GM19467 (cell line): ENCODE measurements around the gene CLEC16A.

ENCODE experiments used
- ATAC-seq: cut with Tn5 transposase; IDR thresholded peaks from one replicate; pipeline ENCODE4 v1.9.1; 2021; ENCODE audit warnings: mild to moderate bottlenecking, moderate library complexity; ENCODE audit not compliant: unreplicated experiment

The CLEC16A gene

DNA sequence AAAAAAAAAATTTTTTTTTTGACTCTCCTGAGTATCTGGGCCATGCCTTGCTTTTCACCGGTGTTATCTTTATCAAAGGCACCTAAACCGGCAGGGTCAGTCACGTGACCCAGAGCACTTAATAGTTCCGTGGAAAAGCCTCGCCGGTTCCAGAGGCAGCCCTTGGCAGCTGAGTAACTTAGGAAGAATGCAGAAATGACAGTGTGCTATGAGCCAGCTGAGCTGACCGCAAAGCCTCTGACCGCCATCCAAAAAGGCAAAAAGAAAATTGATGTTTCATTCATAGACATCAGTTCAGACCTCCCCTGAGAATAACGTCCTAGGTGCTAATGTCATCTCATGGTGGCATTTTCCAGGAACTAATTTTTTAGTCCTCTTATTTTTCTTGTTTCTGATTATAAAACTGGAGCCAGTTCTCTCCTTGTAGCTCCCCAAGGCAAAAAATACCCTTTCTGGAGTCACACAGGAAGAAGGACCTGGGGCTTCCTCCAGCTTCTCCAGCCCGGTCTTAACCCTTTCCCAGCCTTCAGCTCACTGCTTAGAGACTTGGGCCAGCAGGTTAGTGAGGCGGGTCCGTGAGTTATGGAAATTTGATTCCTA lies 189.1 kb downstream of the CLEC16A start:
- no peak for ATAC-seq

DNA sequence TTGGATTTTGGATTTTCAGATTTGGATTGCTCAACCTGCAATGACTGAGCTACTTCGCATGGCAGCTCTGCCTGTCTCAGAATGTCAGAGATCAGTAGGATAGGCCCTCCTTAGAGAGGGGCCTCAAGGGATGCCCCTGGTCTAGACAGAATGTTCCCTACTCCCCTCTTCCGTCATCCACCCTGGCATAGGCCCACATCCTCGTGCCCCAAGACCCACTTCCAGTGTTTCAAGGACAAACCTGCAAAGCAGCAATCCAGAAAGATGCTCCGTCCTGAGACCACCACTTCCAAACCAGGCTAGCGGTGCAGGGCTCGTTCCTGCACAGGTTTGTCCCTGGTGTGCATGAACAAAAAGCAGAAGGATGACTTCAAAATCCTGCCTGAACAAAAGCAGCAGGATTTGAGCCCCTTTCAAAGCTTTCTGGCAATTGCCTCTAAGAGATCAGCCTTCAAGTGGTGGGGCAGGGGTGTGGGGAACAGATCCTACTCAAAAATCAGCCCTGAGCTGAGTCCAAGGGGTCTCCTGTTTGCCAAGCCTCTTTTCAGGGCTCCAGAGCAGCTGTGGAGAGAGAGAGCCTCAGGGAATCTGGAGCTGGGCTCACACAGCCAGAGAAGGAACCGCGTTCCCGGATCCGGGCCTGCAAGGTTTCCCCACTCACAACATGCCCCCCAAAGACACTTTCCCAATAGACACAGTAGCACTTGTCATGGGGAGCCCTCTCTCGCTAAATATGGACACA lies 190.5 kb downstream of the CLEC16A start:
- no peak for ATAC-seq

DNA sequence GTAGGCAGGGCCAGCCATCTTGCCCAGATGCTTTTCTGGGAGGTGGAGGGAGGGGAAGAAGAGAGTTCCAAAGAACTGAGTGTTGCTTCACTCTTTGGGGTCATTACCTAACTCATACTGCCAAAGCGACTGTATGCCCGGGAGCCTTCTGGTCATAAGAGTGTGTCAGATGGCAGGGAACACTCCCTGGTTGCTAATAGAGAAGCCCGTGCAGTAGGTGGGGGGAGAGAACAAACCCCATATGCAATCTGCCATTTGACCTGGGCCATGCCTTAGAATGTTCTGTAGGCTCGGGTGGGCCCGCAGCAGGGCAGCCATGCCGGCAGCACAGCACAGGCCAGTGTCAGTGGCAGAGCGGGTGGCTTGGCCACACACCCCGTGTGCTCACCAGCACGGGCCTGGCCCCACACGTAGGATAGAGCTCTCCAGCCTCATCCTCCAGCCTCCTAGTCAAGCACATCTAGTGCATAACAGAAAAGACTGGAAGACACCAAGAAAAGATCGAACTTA lies 191.2 kb downstream of the CLEC16A start:
- ATAC-seq = no peak

DNA sequence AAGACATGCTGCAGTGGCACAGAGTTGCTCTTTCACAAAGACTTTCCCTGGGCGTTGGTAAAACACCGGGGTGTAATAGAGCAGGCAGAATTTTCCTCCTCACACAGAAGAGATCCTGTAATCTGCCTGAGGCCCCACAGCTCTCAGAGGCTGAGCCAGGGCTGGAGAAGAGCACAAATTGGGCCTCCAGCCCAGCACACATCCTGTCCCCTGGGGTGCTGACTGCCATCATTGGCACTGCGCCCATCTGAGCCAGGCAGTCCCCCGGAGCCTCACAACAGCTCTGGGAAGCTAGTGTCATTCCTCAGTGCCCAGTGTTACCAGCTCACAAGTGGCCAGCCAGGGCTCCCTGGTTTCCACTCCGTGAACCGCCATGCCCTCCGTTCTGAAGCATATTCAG lies 192.2 kb downstream of the CLEC16A start:
- no peak for ATAC-seq

DNA sequence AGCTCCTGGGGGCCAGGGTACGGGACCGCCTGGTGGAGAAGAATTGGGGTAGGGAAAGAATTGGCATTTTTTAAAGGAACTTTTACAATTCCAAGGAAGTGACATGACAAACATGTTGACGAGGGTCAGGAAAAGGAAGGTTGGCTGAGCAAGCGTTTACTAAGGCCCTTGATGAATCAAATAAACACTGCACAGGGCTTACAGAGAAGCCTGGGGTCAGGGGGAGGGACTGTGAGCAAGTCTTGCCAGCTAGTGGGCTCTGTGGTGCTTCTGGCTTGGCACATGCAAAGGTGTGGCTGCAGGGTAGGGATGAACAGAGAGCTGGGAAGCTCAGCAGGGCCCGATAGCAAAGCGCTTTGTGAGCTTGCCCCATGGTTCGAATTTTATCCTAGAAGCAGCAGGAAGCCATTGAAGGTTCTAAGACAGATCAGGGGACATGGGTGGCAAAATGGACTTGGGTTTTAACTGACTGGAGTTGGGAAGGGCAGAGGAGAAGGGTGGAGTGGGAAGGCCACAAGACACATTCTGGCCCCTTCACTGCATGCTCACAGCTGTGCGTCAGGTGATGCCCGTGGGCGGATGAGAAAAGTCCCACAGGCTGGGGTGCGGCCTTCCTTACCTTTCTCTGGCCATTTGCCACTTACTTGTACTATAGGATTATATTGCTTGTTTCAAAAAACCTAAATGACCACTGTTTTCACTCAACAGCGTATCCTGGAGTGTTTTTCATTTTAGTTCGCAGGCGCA lies 193.8 kb downstream of the CLEC16A start:
- no peak for ATAC-seq

DNA sequence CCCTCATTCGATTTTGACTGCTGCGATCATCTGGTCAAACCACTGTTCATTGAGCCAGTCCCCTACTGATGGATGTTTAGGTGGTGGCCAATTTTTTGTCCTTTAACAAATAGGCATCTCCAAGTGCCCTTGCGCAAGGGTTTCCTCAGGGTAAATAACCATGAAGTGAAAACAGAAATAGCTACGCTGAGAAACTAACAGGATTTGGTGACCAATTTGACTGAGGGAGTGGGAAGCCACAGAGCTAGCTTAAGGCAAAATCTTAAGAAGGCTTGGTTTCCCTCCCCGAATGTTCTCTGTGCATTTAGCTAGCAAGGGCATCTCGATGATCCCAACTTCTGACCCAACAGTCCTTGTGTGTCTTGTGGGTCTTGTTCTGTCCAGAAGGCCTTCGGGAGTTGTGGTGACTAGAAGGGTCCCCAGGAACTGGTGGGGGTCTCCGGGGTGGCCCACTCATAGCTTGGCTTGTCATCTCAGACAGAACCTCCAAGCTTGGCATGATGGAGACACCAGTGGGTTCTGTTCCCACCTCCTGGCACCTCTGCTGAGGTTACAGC lies 194.5 kb downstream of the CLEC16A start:
- ATAC-seq = no peak

DNA sequence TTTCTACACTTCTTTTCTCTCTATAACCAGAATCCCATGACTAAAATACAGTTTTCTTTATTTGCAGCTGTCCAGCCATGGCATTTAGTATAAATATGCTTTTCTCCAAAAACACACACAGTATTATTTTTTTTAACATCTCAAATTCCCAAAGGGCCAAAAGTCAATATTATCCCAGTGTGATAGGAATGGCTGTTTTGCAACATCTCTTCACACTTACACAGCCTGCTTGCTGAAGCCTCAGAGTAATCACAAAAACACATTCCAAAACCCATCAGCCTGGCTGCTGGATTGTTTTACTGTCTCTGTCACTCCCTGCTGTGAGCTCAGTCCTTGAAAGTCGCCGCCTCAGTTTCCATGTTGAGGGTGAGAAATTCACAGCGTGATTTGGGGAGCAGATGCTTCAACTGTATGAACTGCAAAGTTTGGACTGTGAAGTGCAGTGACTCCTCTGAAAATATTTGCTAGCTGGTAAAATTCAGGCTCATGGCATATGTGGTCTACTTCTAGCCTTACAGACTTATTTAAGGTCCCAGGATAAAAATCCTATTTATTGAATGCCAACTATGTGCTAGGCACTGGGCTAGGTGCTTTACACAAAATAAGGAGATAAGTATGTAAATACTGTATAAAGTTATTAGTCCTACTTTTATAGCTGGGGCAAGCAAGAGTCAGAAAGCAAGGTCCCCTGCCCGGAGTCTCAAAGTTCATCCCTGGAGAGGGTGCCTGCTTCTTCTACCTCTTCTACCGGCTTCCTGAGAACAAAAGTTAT lies 195.1 kb downstream of the CLEC16A start:
- no peak for ATAC-seq

DNA sequence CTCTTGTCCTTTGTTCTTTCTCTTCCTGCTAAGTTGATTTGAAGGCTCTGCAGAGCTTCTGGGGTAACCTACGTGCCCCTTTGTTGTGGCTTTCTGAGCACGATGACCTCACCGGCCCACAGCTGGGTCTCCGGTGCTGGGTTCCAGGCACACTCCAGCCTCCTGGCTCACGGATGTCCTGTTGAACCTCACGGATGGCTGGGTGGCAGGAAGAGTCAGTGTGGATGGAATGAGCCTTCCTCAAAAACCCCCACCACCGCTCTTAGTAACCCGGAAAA lies 195.7 kb downstream of the CLEC16A start:
- no peak for ATAC-seq

DNA sequence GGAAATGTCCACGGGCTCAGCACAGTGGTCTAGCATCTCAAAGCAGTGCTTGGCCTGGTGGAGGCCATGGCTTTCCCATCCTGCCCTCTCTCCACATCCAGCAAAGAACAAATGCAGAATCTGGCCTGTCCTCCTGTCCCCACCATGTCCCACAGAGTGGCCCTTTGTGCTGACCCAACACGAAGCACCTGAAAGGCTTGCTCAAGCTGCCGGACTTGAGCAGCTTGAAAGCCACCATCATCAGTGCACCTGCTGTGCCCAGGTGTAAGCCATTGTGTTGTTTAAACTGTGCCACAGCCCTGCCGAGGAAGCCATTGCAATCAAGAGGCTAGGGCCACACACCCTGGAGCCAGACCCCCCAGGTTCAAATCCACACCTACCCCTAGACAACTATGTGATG lies 196.1 kb downstream of the CLEC16A start:
- no peak for ATAC-seq

DNA sequence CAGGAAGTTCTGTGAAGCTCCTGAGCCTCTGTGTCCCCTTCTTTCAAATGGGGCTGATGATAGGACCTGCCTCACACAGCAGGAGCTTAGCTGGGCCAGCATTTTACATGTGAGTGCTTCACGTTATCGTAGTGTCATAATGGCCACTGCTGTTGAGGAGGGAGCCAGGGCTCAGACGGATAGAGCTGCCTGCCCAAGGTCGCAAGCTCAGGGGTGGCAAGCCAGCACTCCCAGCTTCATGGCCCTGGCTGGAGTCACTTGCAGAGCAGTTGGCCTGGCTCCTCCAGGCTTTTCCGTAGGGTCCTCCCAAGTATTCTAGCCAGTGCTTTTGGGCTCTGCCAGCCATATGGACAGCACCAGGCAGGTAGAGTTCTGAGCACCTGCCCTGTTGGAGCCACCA lies 196.5 kb downstream of the CLEC16A start:
- ATAC-seq = no peak

DNA sequence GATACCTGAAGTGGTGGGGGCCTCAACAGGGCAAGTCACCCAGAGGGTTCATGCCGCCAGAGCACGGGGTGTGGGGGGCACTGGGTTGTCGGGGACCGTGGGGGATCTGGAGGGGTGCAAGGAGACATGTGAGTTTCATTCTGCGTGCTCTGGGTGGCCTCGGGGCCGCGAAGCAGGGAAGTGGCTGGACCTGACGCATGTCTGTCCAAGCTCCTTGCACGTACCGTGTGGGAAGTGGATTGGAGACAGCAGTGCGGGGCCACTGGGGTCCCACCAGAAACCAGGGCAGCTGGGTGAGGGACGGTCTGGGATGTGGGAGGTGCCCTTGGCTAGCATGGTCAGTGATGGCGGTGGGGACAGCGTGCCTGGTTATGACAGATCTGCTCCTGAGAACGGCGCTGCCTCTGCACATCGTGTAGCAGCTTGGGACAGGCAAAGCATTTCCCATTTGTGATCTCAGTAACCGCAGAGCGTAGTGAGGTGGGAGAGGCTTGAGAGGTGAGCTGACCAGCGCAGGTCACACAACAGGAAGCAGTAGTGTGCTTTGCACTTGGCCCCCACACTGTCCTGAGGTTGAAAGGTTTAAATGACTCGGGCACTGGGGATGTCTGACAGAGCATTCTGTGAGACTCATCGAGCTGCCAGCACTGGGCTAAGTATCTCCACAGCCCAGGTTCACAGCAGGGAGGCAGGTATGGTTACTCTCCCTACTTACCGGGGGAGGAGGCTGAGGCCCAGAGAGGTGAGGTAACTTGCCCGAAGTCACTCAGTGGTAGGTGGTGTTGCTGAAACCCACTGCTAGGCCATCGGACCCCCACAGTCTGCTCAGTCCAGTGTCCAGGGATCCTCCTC lies 197.3 kb downstream of the CLEC16A start:
- ATAC-seq = no peak

DNA sequence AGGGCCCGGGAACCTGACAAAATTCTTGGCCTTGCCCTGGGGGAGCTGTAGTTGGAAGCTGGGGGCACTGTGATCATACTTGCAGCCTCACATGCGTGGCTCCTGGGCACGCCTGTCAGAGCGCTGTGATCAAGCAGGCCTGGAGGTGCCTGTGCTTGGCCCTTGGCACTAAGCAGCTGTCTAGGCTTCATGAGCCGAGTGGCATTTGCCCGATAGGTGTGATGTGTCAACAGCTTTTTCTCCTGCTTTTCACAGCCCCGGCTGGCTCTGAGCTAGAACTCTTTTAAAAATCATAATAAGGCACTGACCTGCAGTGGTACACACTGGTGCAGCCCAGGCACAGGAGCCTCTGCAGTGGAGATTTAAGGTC lies 197.9 kb downstream of the CLEC16A start:
- ATAC-seq = no peak

DNA sequence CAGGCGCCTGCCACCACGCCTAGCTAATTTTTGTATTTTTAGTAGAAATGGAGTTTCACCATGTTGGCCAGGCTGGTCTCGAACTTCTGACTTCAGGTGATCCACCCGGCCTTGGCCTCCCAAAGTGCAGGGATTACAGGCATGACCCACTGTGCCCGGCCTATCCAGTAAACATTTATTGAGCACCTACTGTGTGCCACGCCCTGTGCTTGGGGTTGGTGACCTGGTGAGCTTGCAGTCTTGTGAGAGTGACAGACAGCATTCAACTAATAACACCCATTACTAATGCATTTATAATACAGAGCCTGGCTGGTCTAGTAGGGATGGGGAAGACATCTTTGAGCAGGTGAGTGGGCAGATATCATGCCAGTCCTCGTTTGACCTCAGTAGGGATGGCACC lies 198.6 kb downstream of the CLEC16A start:
- ATAC-seq = no peak

DNA sequence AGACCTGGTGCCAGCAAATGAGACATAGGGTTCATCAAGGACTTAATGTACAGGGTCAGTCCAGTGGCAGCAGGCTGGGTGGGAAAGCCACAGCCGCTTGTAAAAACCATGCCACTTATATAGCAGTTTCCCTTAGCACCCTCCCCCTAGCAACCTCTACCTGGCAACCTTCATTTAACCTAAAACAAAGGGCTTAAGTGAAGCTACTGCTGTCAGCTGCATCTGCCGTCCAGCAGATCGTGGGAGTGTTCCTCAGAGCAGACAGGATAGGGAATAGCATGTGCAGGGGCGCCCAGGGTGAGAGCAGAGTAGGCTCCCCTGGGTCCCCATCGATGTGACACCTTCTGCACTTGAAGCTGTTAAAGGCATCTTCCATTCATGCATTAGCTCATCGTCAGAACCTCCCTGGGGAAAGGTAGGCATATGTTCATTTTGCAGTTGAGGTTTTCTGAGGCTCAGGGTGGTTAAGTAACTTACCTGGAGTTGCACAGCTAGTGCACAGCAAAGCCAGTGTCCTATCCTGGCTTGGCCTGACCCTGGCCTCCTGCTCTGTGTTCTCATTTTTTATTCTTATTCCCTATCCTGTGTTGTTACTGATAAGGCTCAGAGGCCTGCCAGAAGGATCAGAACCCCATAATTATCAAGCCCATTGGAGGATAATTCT lies 199.1 kb downstream of the CLEC16A start:
- ATAC-seq = no peak

DNA sequence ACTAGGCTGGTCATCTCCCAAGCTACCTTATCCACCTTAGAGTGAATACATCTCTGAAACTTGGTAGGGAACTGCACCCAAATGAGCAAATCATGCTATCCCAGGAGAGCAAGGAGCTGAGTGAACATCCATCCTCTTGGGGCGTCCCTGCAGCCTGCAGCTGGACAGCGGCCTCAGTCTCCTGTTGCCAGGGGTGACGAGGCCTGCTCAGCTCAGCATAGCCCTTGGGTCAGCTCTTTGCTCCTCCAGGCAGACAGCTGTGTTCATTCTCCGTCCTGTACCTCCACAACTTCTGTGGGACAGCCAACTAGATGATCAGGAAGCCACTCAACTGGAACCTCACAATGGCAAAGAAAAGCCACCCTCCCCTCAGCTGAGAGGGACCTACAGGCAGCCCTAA lies 199.8 kb downstream of the CLEC16A start:
- no peak for ATAC-seq

DNA sequence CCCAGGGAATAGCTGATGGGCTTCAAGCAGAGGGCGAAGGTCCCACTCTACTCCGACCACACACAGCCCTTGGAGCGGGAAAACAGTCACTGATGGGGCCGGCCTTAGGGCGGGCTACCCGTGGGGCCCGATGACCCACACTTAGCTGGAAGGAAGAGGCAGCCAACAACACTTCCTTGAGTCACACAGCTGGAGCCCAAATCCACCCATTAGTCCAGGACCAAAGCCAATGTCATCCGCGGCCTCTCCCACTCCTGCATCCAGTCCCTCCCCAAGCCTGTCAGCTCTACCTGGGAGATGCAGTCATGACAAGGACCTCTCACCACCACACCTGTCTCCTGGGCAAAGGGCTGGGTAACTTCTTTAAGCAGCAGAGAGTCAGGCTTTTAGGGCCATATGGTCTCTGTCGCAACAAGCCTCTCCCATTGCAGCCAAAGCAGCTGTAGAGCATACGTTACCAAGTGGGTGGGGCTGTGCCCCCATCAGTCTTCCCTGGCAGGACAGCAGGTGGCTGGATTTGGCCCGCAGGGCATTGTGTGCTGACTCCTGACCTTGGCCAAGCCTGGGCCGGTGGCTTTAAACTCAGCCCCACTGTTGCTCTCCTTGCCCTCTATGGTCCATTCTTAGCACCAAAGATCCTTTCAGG lies 200.9 kb downstream of the CLEC16A start:
- no peak for ATAC-seq

DNA sequence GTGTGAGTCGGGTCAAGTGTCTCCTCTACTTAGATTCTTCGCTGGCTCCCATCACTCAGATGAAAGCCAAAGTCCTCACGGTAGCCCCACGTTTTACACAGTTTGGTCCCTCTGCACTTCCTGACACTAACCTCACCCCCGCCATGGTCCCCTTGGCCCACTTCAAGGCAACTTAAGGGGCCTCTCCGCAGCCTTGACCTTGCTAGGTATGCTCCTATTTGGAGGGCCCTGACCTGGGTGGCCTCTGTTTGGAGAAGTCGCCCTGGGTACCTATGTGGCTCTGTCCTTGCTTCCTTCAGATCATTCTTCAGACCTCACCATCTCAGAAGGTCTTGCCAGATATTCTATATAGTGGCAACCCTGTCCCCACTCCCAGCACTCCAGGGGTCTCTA lies 201.5 kb downstream of the CLEC16A start:
- no peak for ATAC-seq

DNA sequence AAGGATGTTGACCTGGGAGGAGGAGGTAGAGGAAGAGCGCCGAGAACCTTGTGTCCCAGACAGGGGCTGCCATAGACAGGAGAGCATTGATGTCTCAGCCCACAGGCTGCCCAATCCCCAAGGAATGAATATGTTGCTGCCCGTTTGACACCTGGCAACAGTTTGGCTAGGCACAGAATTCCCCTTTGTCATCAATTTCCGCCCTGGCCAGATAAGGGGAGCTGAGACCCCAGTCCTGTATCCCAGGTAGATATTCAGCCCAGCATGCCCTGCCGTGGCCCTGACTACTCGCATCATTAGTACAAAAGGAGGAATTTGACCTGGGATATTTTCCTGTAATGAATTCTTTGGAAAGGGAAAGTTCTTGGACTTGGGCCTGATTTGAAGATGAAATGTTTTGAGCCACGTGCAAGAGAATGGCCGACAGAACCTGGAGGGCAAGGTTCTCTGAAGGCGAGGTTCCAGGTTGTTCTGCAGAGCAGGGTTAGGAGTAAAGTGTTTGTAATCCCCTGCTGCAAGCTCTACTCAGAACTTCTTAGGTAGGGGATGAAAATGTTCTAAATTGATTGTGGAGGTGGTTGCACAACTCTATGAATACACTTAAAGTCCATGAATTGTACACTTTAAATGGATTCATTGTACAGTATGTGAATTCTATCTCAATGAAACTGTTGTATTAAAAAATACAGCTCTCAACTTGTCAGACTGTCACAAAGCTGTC lies 202.8 kb downstream of the CLEC16A start:
- no peak for ATAC-seq
